ENCODE data around the gene ANKRD12. TPM values are rescaled to one million over a fixed set of nuclear protein-coding genes. Genes with fewer than 3 reads are reported as not detected.

ANKRD12 gene
- total RNA-seq, 1 donor from 2014 or later = 30.9 TPM

- no peaks in the 10 kb centered on the region for H3K36me3 Mint-ChIP-seq (ENCODE audit: low read depth)
- no peaks in the 10 kb centered on the region for H3K4me1 Mint-ChIP-seq
- H3K9me3 Mint-ChIP-seq = no peaks in the 10 kb centered on the region
- DNase-seq (ENCODE audit: low read depth, low spot score) = no peak
- H3K27me3 Mint-ChIP-seq (ENCODE audit: low read depth) = no peaks in the 10 kb centered on the region
- no peak for TF ChIP-seq CTCF (conservative IDR thresholded peaks at IDR 0.05)
- H3K27ac Mint-ChIP-seq (ENCODE audit: unreplicated experiment) = no peak overlapping the region
- H3K4me3 Mint-ChIP-seq = no peak overlapping the region
Observed at GRCh38 chr18:9199681-9200080, 63.1 kb downstream of the ANKRD12 start.

- no peaks in the 10 kb centered on the region for H3K9me3 Mint-ChIP-seq
- DNase-seq (ENCODE audit: low read depth, low spot score) = no peak
- TF ChIP-seq CTCF (conservative IDR thresholded peaks at IDR 0.05) = no peak
- H3K4me3 Mint-ChIP-seq = no peak overlapping the region
- no peak overlapping the region for H3K27ac Mint-ChIP-seq (ENCODE audit: unreplicated experiment)
- H3K4me1 Mint-ChIP-seq = no peaks in the 10 kb centered on the region
- no peaks in the 10 kb centered on the region for H3K36me3 Mint-ChIP-seq (ENCODE audit: low read depth)
- H3K27me3 Mint-ChIP-seq (ENCODE audit: low read depth) = no peaks in the 10 kb centered on the region
Observed at GRCh38 chr18:9201224-9201623, 64.6 kb downstream of the ANKRD12 start.

- no peaks in the 10 kb centered on the region for H3K4me1 Mint-ChIP-seq
- no peak overlapping the region for H3K4me3 Mint-ChIP-seq
Observed at GRCh38 chr18:9204659-9205058, 68.1 kb downstream of the ANKRD12 start.

GRCh38 chr18:9206421-9206820 is 69.8 kb downstream of the ANKRD12 start:
- Mint-ChIP-seq H3K4me1 (no peaks in the 10 kb centered on the region), H3K27me3 (ENCODE audit: low read depth) (no peaks in the 10 kb centered on the region), H3K4me3 (no peak overlapping the region), H3K9me3 (no peaks in the 10 kb centered on the region), H3K36me3 (ENCODE audit: low read depth) (no peaks in the 10 kb centered on the region), H3K27ac (ENCODE audit: unreplicated experiment) (no peak overlapping the region)
- no peak for DNase-seq (ENCODE audit: low read depth, low spot score)
- TF ChIP-seq CTCF (conservative IDR thresholded peaks at IDR 0.05) = no peak

More at GRCh38 chr18:9204659-9205058, 68.1 kb downstream of the ANKRD12 start:
- Mint-ChIP-seq H3K27me3 (ENCODE audit: low read depth) (no peaks in the 10 kb centered on the region), H3K27ac (ENCODE audit: unreplicated experiment) (no peak overlapping the region), H3K36me3 (ENCODE audit: low read depth) (no peaks in the 10 kb centered on the region), H3K9me3 (no peaks in the 10 kb centered on the region)
- DNase-seq (ENCODE audit: low read depth, low spot score) = no peak
- TF ChIP-seq CTCF (conservative IDR thresholded peaks at IDR 0.05) = no peak

GRCh38 chr18:9209279-9209678 is 72.7 kb downstream of the ANKRD12 start:
- H3K4me1 Mint-ChIP-seq = no peaks in the 10 kb centered on the region
- no peak overlapping the region for H3K4me3 Mint-ChIP-seq
- TF ChIP-seq CTCF (conservative IDR thresholded peaks at IDR 0.05) = no peak
- H3K27me3 Mint-ChIP-seq (ENCODE audit: low read depth) = no peaks in the 10 kb centered on the region
- no peak for DNase-seq (ENCODE audit: low read depth, low spot score)
- H3K36me3 Mint-ChIP-seq (ENCODE audit: low read depth) = peaks cover 7% of the 10 kb centered on the region
- H3K9me3 Mint-ChIP-seq = no peaks in the 10 kb centered on the region
- H3K27ac Mint-ChIP-seq (ENCODE audit: unreplicated experiment) = no peak overlapping the region

GRCh38 chr18:9210966-9211365 is 74.4 kb downstream of the ANKRD12 start:
- no peak overlapping the region for H3K27ac Mint-ChIP-seq (ENCODE audit: unreplicated experiment)
- peaks cover 12% of the 10 kb centered on the region for H3K36me3 Mint-ChIP-seq (ENCODE audit: low read depth)
- no peaks in the 10 kb centered on the region for H3K27me3 Mint-ChIP-seq (ENCODE audit: low read depth)
- no peak overlapping the region for H3K4me3 Mint-ChIP-seq
- no peak for TF ChIP-seq CTCF (conservative IDR thresholded peaks at IDR 0.05)
- no peaks in the 10 kb centered on the region for H3K4me1 Mint-ChIP-seq
- no peaks in the 10 kb centered on the region for H3K9me3 Mint-ChIP-seq
- no peak for DNase-seq (ENCODE audit: low read depth, low spot score)

All from neural crest cell (in vitro differentiated cells).